Islet precursor cell (in vitro differentiated cells): ENCODE measurements around the gene RAET1E.
A peak's percentile ranks its signal among the peaks of the same experiment; 100 is the strongest.
"Not testable (repeated sequence)": the region's sequence is repeated elsewhere in the genome, so short reads cannot be mapped to it uniquely, and the experiment has no call there.

Experiments used
- DNase-seq: peaks from one replicate; pipeline ENCODE4 v3.0.0-alpha.2; 2018

The RAET1E gene

GRCh38 chr6:149888093-149888492 lies 9.8 kb downstream of the RAET1E start:
- no peak for DNase-seq

- DNase-seq = no peak
Observed at GRCh38 chr6:149887343-149887742, 10.6 kb downstream of the RAET1E start.

GRCh38 chr6:149885888-149886287 lies 12.0 kb downstream of the RAET1E start:
- DNase-seq = no peak

GRCh38 chr6:149884617-149885016 lies 13.3 kb downstream of the RAET1E start:
- no peak for DNase-seq

GRCh38 chr6:149884215-149884614 lies 13.7 kb downstream of the RAET1E start:
- peak; percentile 72 for DNase-seq

- no peak for DNase-seq
Observed at GRCh38 chr6:149881860-149882259, 16.1 kb downstream of the RAET1E start.

DNA sequence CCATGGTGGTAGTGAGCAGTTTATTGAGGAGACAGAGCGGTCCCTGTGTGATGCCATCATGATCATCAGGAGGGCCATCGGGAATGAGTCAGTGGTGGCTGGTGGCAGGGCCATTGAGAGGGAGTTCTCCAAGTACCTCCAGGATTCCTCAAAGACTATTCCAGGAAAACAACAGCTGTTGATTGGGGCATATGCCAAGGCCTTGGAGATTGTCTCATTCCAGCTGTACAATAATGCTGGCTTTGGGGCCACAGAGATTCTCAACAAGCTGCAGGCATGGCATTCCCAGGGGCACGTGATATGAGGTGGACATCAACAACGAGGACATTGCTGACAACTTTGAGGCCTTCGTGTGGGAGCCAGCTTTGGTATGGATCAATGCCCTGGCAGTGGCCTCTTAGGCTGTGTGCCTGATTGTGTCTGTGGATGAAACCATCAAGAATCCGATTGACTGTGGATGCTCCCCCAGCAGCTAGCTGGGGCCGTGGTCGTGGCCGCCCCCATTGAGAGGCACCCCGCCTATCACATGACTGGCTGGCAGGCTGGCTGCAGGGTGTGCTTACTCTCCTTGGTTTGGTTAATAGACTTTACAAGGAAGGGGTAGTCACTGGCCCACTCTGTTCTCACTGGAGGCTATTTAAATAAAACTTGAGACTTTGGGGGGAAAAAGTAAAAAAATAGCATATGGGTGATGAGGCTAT lies 16.7 kb downstream of the RAET1E start:
- no peak for DNase-seq

GRCh38 chr6:149877659-149878058 lies 20.3 kb downstream of the RAET1E start:
- DNase-seq = no peak

GRCh38 chr6:149876241-149876933 lies 21.5 kb downstream of the RAET1E start:
- no peak for DNase-seq

DNA sequence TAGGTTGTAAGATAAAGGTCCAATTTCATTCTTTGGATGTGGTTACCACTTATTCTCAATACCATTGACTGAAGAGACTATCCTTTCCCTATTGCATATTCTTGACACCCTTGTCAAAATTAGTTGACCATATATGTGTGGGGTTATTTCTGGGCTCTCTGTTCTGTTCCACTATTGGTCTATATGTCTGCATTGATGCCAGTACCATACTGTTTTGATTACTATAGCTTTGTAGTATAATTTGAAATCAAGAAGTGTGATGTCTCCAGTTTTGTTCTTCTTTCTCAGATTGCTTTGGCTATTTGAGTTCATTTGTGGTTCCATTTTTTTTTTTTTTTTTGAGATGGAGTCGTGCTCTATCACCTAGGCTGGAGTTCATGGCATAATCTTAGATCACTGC lies 25.7 kb downstream of the RAET1E start:
- DNase-seq = no peak

GRCh38 chr6:149871182-149871581 lies 26.7 kb downstream of the RAET1E start:
- DNase-seq = no peak

- DNase-seq = no peak
Observed at GRCh38 chr6:149869275-149869892, 28.5 kb downstream of the RAET1E start.

DNA sequence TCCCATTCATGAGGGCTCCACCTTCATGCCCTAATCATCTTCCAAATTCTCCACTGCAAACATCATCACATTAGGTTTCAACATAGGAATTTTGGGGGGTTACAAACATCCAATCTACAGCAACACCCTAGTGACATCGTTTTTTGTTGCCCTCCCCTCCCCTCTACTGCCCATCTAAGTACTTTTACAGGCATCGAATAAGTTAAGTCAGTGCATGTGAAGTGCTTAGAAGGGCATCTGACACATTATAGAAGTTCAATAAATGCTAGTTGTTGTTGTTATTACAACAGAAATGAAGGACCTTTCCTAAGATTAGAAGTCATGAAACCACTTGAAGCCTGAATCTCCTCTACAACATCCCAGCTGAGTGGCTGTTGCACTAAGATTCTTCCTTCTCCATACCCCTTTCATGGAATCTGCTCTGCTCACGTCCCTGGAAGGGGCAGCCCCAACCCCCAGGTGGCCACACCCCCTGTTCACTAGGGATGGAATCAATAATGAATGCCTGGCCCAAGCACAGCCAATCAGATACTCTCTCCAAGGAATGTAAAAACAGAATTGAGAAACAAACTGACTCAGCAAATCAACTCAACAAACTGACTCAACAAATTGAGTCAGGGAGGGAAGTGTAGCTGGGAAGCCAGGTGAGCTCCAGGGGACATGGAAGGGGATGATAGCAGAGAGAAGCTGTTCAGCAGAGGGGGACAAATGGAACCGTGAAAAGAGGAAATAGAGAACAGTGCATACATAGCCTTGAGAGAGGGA lies 29.9 kb downstream of the RAET1E start:
- peak; percentile 73 for DNase-seq

DNA sequence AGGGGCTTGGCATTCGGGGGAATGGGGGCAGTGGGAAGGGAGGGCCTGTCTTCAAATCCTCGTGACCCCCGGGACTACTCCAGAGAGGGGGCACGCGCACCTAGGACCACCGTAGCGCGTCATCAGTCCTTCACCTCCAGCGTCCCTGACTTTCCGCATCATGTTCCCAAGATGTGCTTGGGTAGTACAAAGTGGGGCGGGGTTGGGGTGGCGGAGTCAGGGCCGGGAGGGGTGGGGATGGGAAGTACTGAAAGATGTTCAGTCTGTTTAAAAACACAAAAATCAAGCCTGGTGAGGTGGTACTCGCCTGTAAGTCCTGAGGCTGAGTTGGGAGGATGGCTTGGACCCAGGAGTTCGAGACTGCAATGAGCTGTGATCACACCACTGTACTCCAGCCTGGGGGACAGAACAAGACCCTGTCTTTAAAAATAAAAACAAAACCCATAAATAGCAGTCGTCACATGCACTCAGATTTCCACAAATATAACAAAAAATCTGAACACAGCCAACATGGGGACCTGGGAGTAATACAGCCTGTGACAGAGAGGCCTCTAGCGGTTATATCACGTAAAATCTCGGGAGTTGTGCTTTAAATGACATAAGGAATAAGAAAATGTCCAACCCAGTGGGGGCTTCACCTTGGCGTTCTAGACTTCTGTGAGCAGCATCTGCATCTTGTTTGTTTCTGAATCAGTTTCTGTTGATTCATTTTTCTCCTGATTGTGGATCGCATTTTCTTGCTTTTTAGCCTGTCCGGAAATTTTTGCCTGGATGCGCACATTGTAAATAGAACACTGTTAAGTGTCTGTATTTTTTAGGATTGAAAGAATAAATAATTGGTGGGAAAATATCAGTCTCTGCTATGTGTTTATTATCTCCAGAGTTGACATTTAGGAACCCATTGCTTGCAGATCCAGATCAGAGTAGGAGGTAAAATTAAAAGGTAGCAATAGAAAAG lies 33.1 kb downstream of the RAET1E start:
- DNase-seq = no peak

- peak; percentile 96 for DNase-seq
Observed at GRCh38 chr6:149863698-149864577, 34.0 kb downstream of the RAET1E start, which contains the start of gene LRP11. Gene LRP11 (minus strand): TSS chr6:149864359. CDS start chr6:149864020, 339 bp downstream.

DNA sequence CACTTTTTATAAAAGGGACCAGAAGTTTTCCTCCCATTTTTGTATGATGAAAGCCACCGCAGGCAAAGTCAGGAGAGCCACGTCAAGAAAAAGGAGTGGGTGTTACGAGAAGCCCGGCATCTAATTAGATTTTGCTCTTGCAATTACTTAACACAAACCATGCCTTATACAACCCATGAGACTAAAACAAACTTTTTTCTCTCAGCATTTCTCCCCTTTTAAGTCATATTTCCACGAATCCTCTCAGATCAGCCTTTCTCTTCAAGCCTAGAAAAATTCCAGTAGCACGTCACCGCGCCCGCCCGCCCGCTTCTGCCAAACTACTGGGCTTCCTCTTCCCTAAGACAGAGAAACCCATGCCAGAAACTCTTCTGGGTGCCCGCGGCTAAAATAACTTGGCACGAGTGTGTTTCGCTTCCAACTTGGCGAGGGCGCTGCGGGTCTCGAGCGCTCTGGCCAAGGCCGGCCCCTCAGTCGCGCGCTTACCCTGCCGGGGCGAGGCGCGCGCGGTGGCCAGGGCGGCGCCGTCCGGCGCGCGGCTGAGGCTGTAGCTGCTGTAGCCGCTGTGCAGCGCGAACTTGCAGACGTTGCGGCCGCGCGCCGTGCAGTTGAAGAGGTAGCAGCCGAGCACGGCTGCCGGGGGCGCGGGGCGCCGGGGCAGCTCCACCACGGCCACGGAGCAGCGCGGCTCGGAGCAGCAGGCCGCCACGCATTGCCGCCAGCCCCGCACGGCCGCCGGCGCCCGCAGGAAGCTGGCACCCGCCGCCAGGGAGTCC lies 34.8 kb downstream of the RAET1E start:
- DNase-seq = peak; percentile 80

DNA sequence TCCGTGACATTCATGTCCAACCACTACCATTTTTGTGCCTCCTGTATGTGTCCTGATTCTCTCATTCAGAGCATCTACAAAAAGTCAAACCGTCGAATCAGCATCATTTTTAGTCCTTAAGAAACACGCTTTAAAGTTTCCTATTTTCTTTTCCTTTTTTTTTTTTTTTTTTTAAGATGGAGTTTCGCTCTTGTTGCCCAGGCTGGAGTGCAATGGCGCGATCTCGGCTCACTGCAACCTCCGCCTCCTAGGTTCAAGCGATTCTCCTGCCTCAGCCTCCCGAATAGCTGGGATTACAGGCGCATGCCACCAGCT lies 35.5 kb downstream of the RAET1E start:
- DNase-seq = not testable (repeated sequence)

DNA sequence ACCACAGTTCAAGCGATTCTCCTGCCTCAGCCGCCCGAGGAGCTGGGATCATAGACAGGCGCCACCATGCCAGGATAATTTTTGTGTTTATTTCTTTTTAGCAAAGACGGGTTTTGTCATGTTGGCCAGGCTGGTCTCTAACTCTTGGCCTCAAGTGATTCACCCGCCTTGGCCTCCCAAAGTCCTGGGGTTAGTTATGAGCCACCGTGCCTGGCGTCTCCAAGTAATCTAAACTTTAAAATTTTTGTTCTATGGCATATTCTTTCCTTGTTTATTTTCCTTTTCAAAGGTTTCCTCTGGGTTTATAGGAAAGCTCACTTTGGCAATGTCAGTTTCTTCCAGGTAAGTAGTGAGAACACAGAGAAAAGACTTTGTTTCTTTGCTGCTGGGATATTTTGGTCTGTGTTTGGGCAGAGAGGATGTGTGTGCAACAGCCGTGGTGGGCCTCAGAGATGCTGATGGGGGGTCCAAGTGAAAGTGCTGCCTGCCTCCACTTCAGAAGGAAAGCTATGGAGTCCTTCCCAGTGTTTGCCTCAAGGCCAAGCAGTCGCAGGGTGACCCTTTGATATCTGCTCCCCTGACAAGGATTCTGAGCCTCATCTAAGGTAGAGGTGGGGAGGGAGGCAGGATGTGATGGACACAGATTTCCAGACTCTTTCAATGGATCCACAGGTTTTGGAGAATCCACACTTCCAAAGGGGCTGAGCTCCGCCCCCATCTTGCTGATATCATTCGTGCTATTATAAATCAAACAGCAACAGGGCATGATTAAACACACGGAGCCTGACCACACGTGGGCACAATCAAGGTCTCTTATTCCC lies 36.1 kb downstream of the RAET1E start:
- no peak for DNase-seq

- no peak for DNase-seq
Observed at GRCh38 chr6:149860834-149861602, 36.9 kb downstream of the RAET1E start.
